Lung (tissue), 12 donors: Measurements from ENCODE around the gene PHRF1. TPM values are rescaled to one million over a fixed set of nuclear protein-coding genes. Genes with fewer than 3 reads are reported as not detected.
"Not testable (repeated sequence)": the region's sequence is repeated elsewhere in the genome, so short reads cannot be mapped to it uniquely, and the experiment has no call there.

Experiments
- ATAC-seq: fragments of 200-7000 bp; cut with Tn5 transposase; one replicate; pipeline ENCODE4 v1.9.1; 2020; ENCODE audit warnings: moderate number of reproducible peaks; ENCODE audit not compliant: insufficient read depth, low FRiP score
- DNase-seq, 3 donors: peaks; one replicate each; pipeline ENCODE4 v3.0.0-alpha.2; 2013 to 2017
- H3K27ac ChIP-seq, 2 donors: one replicate each; pipeline ENCODE4 v1.5.1; 2013; ENCODE audit warnings: mild to moderate bottlenecking in 2 of 2, moderate library complexity in 2 of 2, control low read depth in 1 of 2, inconsistent platforms in 1 of 2, low read depth in 1 of 2, low read length in 1 of 2
- H3K27me3 ChIP-seq, 3 donors: one replicate each; pipeline ENCODE4 v1.5.1; 2013; ENCODE audit warnings: low read length in 2 of 3; ENCODE audit not compliant: control insufficient read depth in 3 of 3, insufficient read depth in 3 of 3
- H3K36me3 ChIP-seq, 4 donors: one replicate each; pipeline ENCODE4 v1.5.1; 2013; ENCODE audit warnings: low read length in 4 of 4, mild to moderate bottlenecking in 1 of 4, moderate library complexity in 1 of 4; ENCODE audit not compliant: control insufficient read depth in 4 of 4, insufficient read depth in 4 of 4
- H3K4me1 ChIP-seq, 5 donors: one replicate each; pipeline ENCODE4 v1.5.1; 2013; ENCODE audit warnings: low read length in 5 of 5, mild to moderate bottlenecking in 2 of 5, moderate library complexity in 1 of 5; ENCODE audit not compliant: control insufficient read depth in 5 of 5, insufficient read depth in 5 of 5
- H3K4me3 ChIP-seq: one replicate; pipeline ENCODE4 v1.5.1; 2013; ENCODE audit warnings: mild to moderate bottlenecking, control low read depth, moderate library complexity
- H3K9ac ChIP-seq, 2 donors: one replicate each; pipeline ENCODE4 v1.5.1; 2013; ENCODE audit warnings: low read length in 2 of 2, control low read depth in 1 of 2; ENCODE audit not compliant: insufficient read depth in 1 of 2
- H3K9me3 ChIP-seq, 4 donors: one replicate each; pipeline ENCODE4 v1.5.1; 2013; ENCODE audit warnings: low read length in 3 of 4, mild to moderate bottlenecking in 1 of 4, moderate library complexity in 1 of 4; ENCODE audit not compliant: control insufficient read depth in 4 of 4, insufficient read depth in 3 of 4
- WGBS, 2 donors: extraction: QIAGEN DNeasy Blood & Tissue Kit; methylation state at CpG; one replicate each; pipeline ENCODE4 v1.1.7; 2013; 5-methylcytosine and 5-hydroxymethylcytosine counted together
- polyA plus RNA-seq, 2 donors: library from polyadenylated mRNA; stranded (reverse); fragments of 200-250 nt; gene quantifications; one replicate each; pipeline ENCODE4 v1.2.1, GENCODE V29; 2013
- total RNA-seq, 2 donors: library from RNA; depleted of rRNA in 1 of 2; stranded (reverse); fragments of >200 nt in 1 of 2; gene quantifications; one replicate each; pipeline ENCODE4 v1.2.1, GENCODE V29; 2014 to 2021
- TF ChIP-seq, protein P1 (sequence below): IDR thresholded peaks from 2 replicates; pipeline ENCODE4 v1.5.1; 2012; ENCODE audit warnings: mild to moderate bottlenecking; ENCODE audit errors: control extremely low read depth, extremely low read depth
- donor health status: control.
- donor health status: control.
- donor health status: Bipolar disorder and iron deficiency.
- donor health status: healthy.
- donor health status: DM: yes; HTN: yes; CAD: no.

PHRF1 gene
- total and polyA plus RNA-seq, 4 donors, result 16.3 to 39.3 (median 23.5) TPM

GRCh38 chr11:571802-572185 is 4.5 kb upstream of the PHRF1 start:
- no peak overlapping the region for H3K4me3 ChIP-seq
- DNase-seq (no peak), ATAC-seq (no peak)
- H3K27me3 ChIP-seq, result peaks cover 0 to 5% (median 0%) of the 10 kb centered on the region in 3 donors
- TF ChIP-seq, protein P1, sequence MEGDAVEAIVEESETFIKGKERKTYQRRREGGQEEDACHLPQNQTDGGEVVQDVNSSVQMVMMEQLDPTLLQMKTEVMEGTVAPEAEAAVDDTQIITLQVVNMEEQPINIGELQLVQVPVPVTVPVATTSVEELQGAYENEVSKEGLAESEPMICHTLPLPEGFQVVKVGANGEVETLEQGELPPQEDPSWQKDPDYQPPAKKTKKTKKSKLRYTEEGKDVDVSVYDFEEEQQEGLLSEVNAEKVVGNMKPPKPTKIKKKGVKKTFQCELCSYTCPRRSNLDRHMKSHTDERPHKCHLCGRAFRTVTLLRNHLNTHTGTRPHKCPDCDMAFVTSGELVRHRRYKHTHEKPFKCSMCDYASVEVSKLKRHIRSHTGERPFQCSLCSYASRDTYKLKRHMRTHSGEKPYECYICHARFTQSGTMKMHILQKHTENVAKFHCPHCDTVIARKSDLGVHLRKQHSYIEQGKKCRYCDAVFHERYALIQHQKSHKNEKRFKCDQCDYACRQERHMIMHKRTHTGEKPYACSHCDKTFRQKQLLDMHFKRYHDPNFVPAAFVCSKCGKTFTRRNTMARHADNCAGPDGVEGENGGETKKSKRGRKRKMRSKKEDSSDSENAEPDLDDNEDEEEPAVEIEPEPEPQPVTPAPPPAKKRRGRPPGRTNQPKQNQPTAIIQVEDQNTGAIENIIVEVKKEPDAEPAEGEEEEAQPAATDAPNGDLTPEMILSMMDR, result no peak
- peaks cover 0 to 29% (median 14%) of the 10 kb centered on the region in 5 donors for H3K4me1 ChIP-seq
- no peak overlapping the region for H3K9ac ChIP-seq
- H3K36me3 ChIP-seq, result no peaks in the 10 kb centered on the region
- H3K9me3 ChIP-seq, result no peaks in the 10 kb centered on the region
- no peak overlapping the region for H3K27ac ChIP-seq
- WGBS, 2 donors, result 73 to 79% methylated on average over 8 of the region's 8 CpGs

GRCh38 chr11:573146-573759 is 3.0 kb upstream of the PHRF1 start:
- TF ChIP-seq, protein P1, result no peak
- no peaks in the 10 kb centered on the region for H3K9me3 ChIP-seq
- WGBS, 2 donors, result 78 to 91% methylated on average over 16 of the region's 16 CpGs
- H3K4me3 ChIP-seq, result no peak overlapping the region
- H3K27ac ChIP-seq, result peak overlapping the region in 1 of 2 donors; percentile 81
- H3K36me3 ChIP-seq, result peaks cover 0 to 3% (median under 1%) of the 10 kb centered on the region in 4 donors
- H3K9ac ChIP-seq, result no peak overlapping the region
- no peak for DNase-seq
- ATAC-seq, result no peak
- peaks cover 0 to 5% (median 0%) of the 10 kb centered on the region in 3 donors for H3K27me3 ChIP-seq
- peaks cover 4 to 36% (median 22%) of the 10 kb centered on the region in 5 donors for H3K4me1 ChIP-seq

DNA sequence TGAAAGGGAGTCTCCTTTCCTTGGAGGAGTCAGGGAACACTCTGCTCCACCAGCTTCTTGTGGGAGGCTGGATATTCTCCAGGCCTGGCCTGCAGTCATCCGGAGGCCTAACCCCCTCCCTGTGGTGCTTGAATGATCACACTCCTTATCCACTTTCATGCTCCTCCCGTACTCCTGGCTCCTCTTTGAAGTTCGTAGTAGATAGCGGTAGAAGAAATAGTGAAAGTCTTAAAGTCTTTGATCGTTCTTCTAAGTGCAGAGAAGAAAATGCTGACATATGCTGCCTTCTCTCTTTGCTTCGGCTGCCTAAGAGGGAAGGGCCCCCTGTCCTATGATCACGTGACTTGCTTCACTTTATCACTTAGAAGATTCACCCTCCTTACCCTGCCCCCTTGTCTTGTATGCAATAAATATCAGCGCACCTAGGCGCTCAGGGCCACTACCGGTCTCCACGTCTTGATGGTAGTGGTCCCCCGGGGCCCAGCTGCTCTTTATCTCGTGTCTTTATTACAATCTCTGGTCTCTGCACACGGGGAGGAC is 2.2 kb upstream of the PHRF1 start:
- peaks cover 4 to 35% (median 22%) of the 10 kb centered on the region in 5 donors for H3K4me1 ChIP-seq
- not testable (repeated sequence) for H3K9ac ChIP-seq, H3K36me3 ChIP-seq, H3K27me3 ChIP-seq, H3K4me3 ChIP-seq, H3K27ac ChIP-seq, H3K9me3 ChIP-seq, ATAC-seq
- peak in 1 of 3 donors; percentile 32 for DNase-seq
- WGBS, 2 donors, result 59 to 61% methylated on average over 14 of the region's 14 CpGs

DNA sequence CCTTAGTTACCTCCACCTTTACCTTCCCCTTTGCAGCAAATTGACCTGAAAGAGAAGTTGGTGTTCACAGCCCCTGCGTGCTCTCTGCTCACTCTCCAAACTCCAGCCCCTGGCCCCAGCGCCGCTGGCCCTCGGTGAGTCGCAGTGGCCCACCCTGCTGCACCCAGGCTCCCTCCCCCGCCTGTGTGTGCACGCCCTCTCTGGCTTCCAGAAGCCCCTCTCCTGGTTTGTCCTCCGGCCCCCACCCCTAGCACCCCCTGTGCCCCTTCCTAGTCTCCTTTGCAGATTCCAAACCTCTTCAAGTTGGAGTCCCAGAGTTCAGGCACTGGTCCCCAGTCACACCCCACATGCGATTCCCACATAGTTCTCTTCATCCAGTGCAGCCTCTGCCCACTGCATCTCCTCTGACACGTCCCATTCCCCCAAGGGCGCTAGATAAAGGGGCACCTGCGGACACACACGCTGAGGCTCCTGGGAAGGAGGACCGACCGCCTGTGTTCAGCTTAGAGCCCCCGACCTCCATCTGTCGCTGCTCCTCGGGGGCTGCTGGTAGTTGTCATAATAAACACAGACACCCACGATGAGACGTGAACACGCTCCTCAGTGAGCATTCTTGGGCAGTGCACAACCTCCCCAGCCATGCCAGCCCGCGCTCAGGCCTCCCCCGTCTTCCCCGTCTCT is 1.5 kb upstream of the PHRF1 start:
- peaks cover 4 to 32% (median 18%) of the 10 kb centered on the region in 5 donors for H3K4me1 ChIP-seq
- H3K36me3 ChIP-seq, result peaks cover 0 to 3% (median 1%) of the 10 kb centered on the region in 4 donors
- TF ChIP-seq, protein P1, result no peak
- DNase-seq, result no peak
- WGBS, 2 donors, result 22 to 26% methylated on average over 25 of the region's 25 CpGs
- no peaks in the 10 kb centered on the region for H3K9me3 ChIP-seq
- peaks cover 0 to 5% (median 0%) of the 10 kb centered on the region in 3 donors for H3K27me3 ChIP-seq
- no peak overlapping the region for H3K27ac ChIP-seq
- ATAC-seq, result no peak
- no peak overlapping the region for H3K9ac ChIP-seq
- peak overlapping the region; percentile 51 for H3K4me3 ChIP-seq
